ENCODE data around the gene CACNB3. TPM values are rescaled to one million over a fixed set of nuclear protein-coding genes. Genes with fewer than 3 reads are reported as not detected.

The CACNB3 gene
- total and polyA plus RNA-seq, 2 of the 8 experiments (the other 6 are each of a cell fraction or from before 2014, with no cell fraction given), result 12.5 to 16.0 TPM

DNA sequence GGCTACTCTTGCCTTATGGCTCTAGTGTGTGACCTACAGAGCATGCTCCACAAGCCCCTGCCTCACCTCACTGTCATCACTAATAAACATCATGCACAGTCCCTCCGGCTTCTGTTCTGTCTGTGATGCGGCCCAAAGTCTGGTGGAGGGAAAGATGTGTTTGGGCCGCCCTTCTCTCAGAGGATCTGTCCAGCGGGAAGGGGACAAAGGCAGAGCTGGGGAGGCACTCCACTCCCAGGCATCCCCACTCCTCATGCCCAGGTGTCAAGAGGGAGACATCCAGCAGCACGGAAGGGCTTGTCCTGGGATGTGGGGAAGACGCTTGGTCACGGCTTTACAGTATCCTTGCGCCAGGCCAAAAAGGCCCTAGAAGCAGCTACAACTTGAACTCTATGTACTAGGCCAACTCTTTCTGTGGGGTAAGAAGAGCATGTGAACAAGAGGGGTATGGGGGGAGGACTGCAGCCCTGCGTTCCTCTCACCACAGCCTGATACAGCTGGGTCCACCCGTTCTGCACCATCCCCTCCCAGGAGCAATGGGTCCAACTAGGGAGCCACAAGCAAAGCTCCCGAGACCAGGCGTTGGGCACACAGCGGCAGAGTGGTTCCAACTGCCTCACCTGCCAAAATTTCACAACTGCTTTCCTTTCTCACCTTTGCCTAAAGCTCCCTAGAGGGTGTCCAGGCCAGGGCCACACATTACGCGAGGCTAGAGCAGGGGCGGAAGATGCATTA lies 10.7 kb downstream of the CACNB3 start:
- H4K20me1 ChIP-seq (replicated peaks in 1 of 2; ENCODE audit: control insufficient read depth in 1 of 2, insufficient read depth in 2 of 2, low read length in 2 of 2), result peaks cover 5 to 15% of the 10 kb centered on the region in 2 experiments
- no peaks in the 10 kb centered on the region for H3K9me3 ChIP-seq (ENCODE audit: insufficient read depth in 2 of 2, low read depth in 1 of 2, low read length in 1 of 2)
- TF ChIP-seq SIX5 (IDR thresholded peaks at IDR 0.05; ENCODE audit: low read depth, low read length), result no peak
- no peak for TF ChIP-seq JUN (IDR thresholded peaks at IDR 0.05; ENCODE audit: low read depth, low read length)
- TF ChIP-seq JUND (IDR thresholded peaks at IDR 0.05; ENCODE audit: low read length), result no peak
- TF ChIP-seq RNF2 (IDR thresholded peaks at IDR 0.05; ENCODE audit: borderline replicate concordance, low read depth, low read length, missing control alignments, poor library complexity, severe bottlenecking), result no peak
- no peak for TF ChIP-seq TAF1 (IDR thresholded peaks at IDR 0.05; ENCODE audit: low read depth, low read length)
- TF ChIP-seq SAP30 (IDR thresholded peaks at IDR 0.05; ENCODE audit: insufficient read depth, insufficient replicate concordance, low read length), result no peak
- TF ChIP-seq MAFK (IDR thresholded peaks at IDR 0.05; ENCODE audit: low read depth, low read length), result no peak
- H2AK5ac ChIP-seq (ENCODE audit: low read depth, low read length), result no peak overlapping the region
- no peak overlapping the region; the same call in 1 of the 2 replicates for H2BK5ac ChIP-seq (ENCODE audit: low read depth, low read length)
- H3K18ac ChIP-seq (ENCODE audit: extremely low read depth, low read length), result no peak overlapping the region
- H2BK20ac ChIP-seq (ENCODE audit: low read length), result no peak overlapping the region
- no peak overlapping the region for H2BK120ac ChIP-seq (replicated peaks; ENCODE audit: low read depth, low read length)
- peaks cover 40 to 66% (median 56%) of the 10 kb centered on the region in 4 experiments for H3K36me3 ChIP-seq (ENCODE audit: control insufficient read depth in 2 of 4, insufficient read depth in 4 of 4, low read length in 3 of 4)
- H2AFZ ChIP-seq (ENCODE audit: low read length), result no peak overlapping the region
- H3K27me3 ChIP-seq (replicated peaks in 1 of 4; ENCODE audit: control insufficient read depth in 3 of 4, extremely low read depth in 1 of 4, insufficient read depth in 3 of 4, low read length in 3 of 4), result no peaks in the 10 kb centered on the region
- no peak overlapping the region for H4K91ac ChIP-seq (replicated peaks; ENCODE audit: insufficient read length, low read length)
- H2BK15ac ChIP-seq (ENCODE audit: low read length), result no peak overlapping the region
- no peak overlapping the region for H3K56ac ChIP-seq (replicated peaks; ENCODE audit: insufficient read length, low read depth, low read length)
- 93% methylated on average over 15 of the region's 16 CpGs; no CpG with 5 or more reads in 1 of the 2 experiments for WGBS, 2 experiments (ENCODE audit: extremely low coverage in 1 of 2, insufficient coverage in 1 of 2, insufficient read length in 1 of 2, insufficient replicate concordance in 2 of 2, low coverage in 1 of 2, low lambda C conversion rate in 2 of 2, missing lambda C conversion rate in 1 of 2)
- ChIA-PET CTCF (ENCODE audit: partially characterized antibody) (interaction anchor here (0.8 to 10.1 kb wide), 7 partner anchors 8 to 160 kb away, joined by 3 to 121 read pairs (median 4); partner anchors contain the start of gene CACNB3), POLR2A (ENCODE audit: partially characterized antibody) (interaction anchor here (0.7 to 8.3 kb wide), 10 partner anchors 9 to 191 kb away, joined by 3 to 48 read pairs (median 4); partner anchors contain the start of genes DDX23 and RND1)
- H3K4me2 ChIP-seq (ENCODE audit: insufficient read depth in 1 of 2, low read depth in 2 of 2, low read length in 2 of 2), result no peak overlapping the region
- H3K4me1 ChIP-seq (replicated peaks in 1 of 4; ENCODE audit: control insufficient read depth in 3 of 4, insufficient read depth in 4 of 4, low read length in 3 of 4), result peaks cover 0 to 2% (median 0%) of the 10 kb centered on the region in 4 experiments; a peak in 1 of 7 replicates
- FAIRE-seq (no peak), DNase-seq (ENCODE audit: low read depth in 1 of 2, low spot score in 2 of 2) (no peak)
- no peak overlapping the region for H3K4ac ChIP-seq (replicated peaks; ENCODE audit: insufficient read length, low read depth, low read length)
- no peak overlapping the region for H4K8ac ChIP-seq (ENCODE audit: extremely low read depth, insufficient read depth, low read length)
- H3K9ac ChIP-seq (replicated peaks in 1 of 4; ENCODE audit: extremely low read depth in 1 of 4, low read depth in 3 of 4, low read length in 3 of 4), result no peak overlapping the region
- H3K23ac ChIP-seq (ENCODE audit: insufficient read length), result no peak overlapping the region
- no peak overlapping the region for H3K27ac ChIP-seq (ENCODE audit: low read depth, low read length)
- no peaks in the 10 kb centered on the region for H3K79me1 ChIP-seq (ENCODE audit: low read depth, low read length)
- H3K79me2 ChIP-seq (ENCODE audit: control insufficient read depth in 1 of 2, insufficient read depth in 2 of 2, low read length in 2 of 2), result no peaks in the 10 kb centered on the region
- H2BK12ac ChIP-seq (ENCODE audit: low read depth, low read length), result no peak overlapping the region
- H3K4me3 ChIP-seq (ENCODE audit: extremely low read depth in 1 of 4, insufficient read depth in 2 of 4, low read depth in 3 of 4, low read length in 4 of 4), result no peak overlapping the region
- H3K14ac ChIP-seq (ENCODE audit: insufficient read length), result no peak overlapping the region
- H4K5ac ChIP-seq (ENCODE audit: insufficient read length, low read depth, low read length), result no peak overlapping the region
- H3K23me2 ChIP-seq (ENCODE audit: low read depth, low read length), result peaks cover 3% of the 10 kb centered on the region; the same call in 1 of the 2 replicates

Data from H1 (cell line).